HEK293 (cell line): ENCODE measurements around the gene TUT1.
A peak's percentile ranks its signal among the peaks of the same experiment; 100 is the strongest.

Experiments used
- ATF2 ChIP-seq: fragments of 450-650 bp; formaldehyde crosslinking; IDR thresholded peaks from 2 replicates; pipeline ENCODE4 v1.5.1; 2016; ENCODE audit warnings: missing biosample characterization, missing genetic modification characterization, low read depth
- ZNF701 ChIP-seq: fragments of 450-650 bp; formaldehyde crosslinking; IDR thresholded peaks from 2 replicates; pipeline ENCODE4 v1.5.1; 2016; ENCODE audit warnings: missing biosample characterization, missing genetic modification characterization
- ZSCAN4 ChIP-seq: fragments of 450-650 bp; formaldehyde crosslinking; IDR thresholded peaks from 2 replicates; pipeline ENCODE4 v1.5.1; 2017; ENCODE audit warnings: missing biosample characterization, missing genetic modification characterization

- TF ChIP-seq ZNF701 (tag by site-specific recombination) (no peak), ZSCAN4 (no peak), ATF2 (tag by site-specific recombination) (peak; percentile 99)
These were observed 30.5 kb upstream of the TUT1 start, which contains the start of gene B3GAT3 for GRCh38 chr11:62621567-62622470.
